HepG2 (cell line): ENCODE data around the gene TBC1D10B. TPM values are rescaled to one million over a fixed set of nuclear protein-coding genes. Genes with fewer than 3 reads are reported as not detected.
A peak's percentile ranks its signal among the peaks of the same experiment; 100 is the strongest.

ENCODE experiments used
- CC2D1A ChIP-seq: sonication (generic); formaldehyde crosslinking; IDR thresholded peaks from 2 replicates; pipeline ENCODE4 v1.8.1; 2023; ENCODE audit warnings: mild to moderate bottlenecking, missing genetic modification reagents
- CCDC6 ChIP-seq: sonication (generic); formaldehyde crosslinking; IDR thresholded peaks from 2 replicates; pipeline ENCODE4 v1.8.1; 2022; ENCODE audit warnings: mild to moderate bottlenecking, missing genetic modification reagents, moderate library complexity
- CENPT ChIP-seq: sonication (generic); formaldehyde crosslinking; IDR thresholded peaks from 2 replicates; pipeline ENCODE4 v1.8.0; 2022; ENCODE audit warnings: low read depth, mild to moderate bottlenecking, moderate library complexity, missing genetic modification reagents
- GTF2F1 ChIP-seq: fragments of 150-350 bp; IDR thresholded peaks from 2 replicates; pipeline ENCODE4 v1.6.1; 2014; ENCODE audit warnings: low read length
- HNF4G ChIP-seq, 2 experiments: sonication (generic) in 1 of 2; formaldehyde crosslinking in 1 of 2; IDR thresholded peaks; 2 replicates each; pipeline versions ENCODE4 v1.4.0 to v1.6.1; 2011 to 2020; ENCODE audit warnings: borderline replicate concordance in 2 of 2, low read depth in 2 of 2, mild to moderate bottlenecking in 2 of 2, low read length in 1 of 2, missing genetic modification reagents in 1 of 2, moderate library complexity in 1 of 2
- MTF1 ChIP-seq: sonication (generic); formaldehyde crosslinking; IDR thresholded peaks from 2 replicates; pipeline ENCODE4 v1.5.0; 2020; ENCODE audit warnings: missing genetic modification reagents
- NRL ChIP-seq: sonication (generic); formaldehyde crosslinking; IDR thresholded peaks from 2 replicates; pipeline ENCODE4 v1.5.0; 2020; ENCODE audit warnings: missing genetic modification reagents, mild to moderate bottlenecking, moderate library complexity, borderline replicate concordance
- PATZ1 ChIP-seq: sonication (generic); formaldehyde crosslinking; IDR thresholded peaks from 2 replicates; pipeline ENCODE4 v1.4.0; 2020; ENCODE audit warnings: missing genetic modification reagents
- PBX2 ChIP-seq: IDR thresholded peaks from 2 replicates; pipeline ENCODE4 v1.6.1; 2016; ENCODE audit warnings: control low read depth
- PBX3 ChIP-seq: sonication (generic); formaldehyde crosslinking; IDR thresholded peaks from 2 replicates; pipeline ENCODE4 v1.8.1; 2023; ENCODE audit warnings: missing genetic modification reagents, inconsistent platforms, borderline replicate concordance
- SMAD3 ChIP-seq: sonication (generic); formaldehyde crosslinking; IDR thresholded peaks from 2 replicates; pipeline ENCODE4 v1.4.0; 2020; ENCODE audit warnings: missing genetic modification reagents
- SRY ChIP-seq: sonication (generic); formaldehyde crosslinking; IDR thresholded peaks from 2 replicates; pipeline ENCODE4 v1.8.0; 2022; ENCODE audit warnings: mild to moderate bottlenecking, missing genetic modification reagents
- ZNF17 ChIP-seq: sonication (generic); formaldehyde crosslinking; IDR thresholded peaks from 2 replicates; pipeline ENCODE4 v1.5.0; 2020; ENCODE audit warnings: mild to moderate bottlenecking, missing genetic modification reagents
- ZNF280B ChIP-seq: sonication (generic); formaldehyde crosslinking; IDR thresholded peaks from 2 replicates; pipeline ENCODE4 v1.5.0; 2020; ENCODE audit warnings: missing genetic modification reagents, mild to moderate bottlenecking, borderline replicate concordance
- ZNF362 ChIP-seq: sonication (generic); formaldehyde crosslinking; IDR thresholded peaks from 2 replicates; pipeline ENCODE4 v1.4.0; 2020; ENCODE audit warnings: missing genetic modification reagents, mild to moderate bottlenecking, borderline replicate concordance
- ZNF512B ChIP-seq: sonication (generic); formaldehyde crosslinking; IDR thresholded peaks from 2 replicates; pipeline ENCODE4 v1.5.1; 2020; ENCODE audit warnings: missing genetic modification reagents, mild to moderate bottlenecking, borderline replicate concordance
- polyA plus RNA-seq, 8 experiments: library from polyadenylated mRNA; depleted of rRNA in 3 of 8; stranded (reverse) in 7 of 8; unstranded in 1 of 8; fragments of >200 nt; fragmentation: Illumina TruSeq in 4 of 8; extraction: Trizol in 4 of 8; gene quantifications; 2 replicates each; pipeline versions ENCODE4 v1.2.1 to v1.2.3, GENCODE V29; 2011 to 2016; ENCODE audit warnings: low read depth in 4 of 8, missing spikeins in 1 of 8, mixed read lengths in 1 of 8; ENCODE audit not compliant: insufficient read depth in 1 of 8
- total RNA-seq, 5 experiments: library from RNA; depleted of rRNA; stranded (reverse); fragments of >200 nt; fragmentation: Illumina TruSeq; extraction: Trizol; gene quantifications; 2 replicates each; pipeline ENCODE4 v1.2.3, GENCODE V29; 2016; ENCODE audit warnings: low read depth in 1 of 5

Gene TBC1D10B
- total and polyA plus RNA-seq, 2 of the 13 experiments (the other 11 are each of a cell fraction or from before 2014, with no cell fraction given), result 15.7 to 24.8 TPM

- peak; percentile 54; the same call in 1 of the 2 replicates for TF ChIP-seq SRY (CRISPR knock-in tag)
- no peak for TF ChIP-seq CC2D1A (CRISPR knock-in tag)
- TF ChIP-seq HNF4G (IDR thresholded peaks at IDR 0.05; ENCODE audit: borderline replicate concordance, low read depth, low read length), result peak; percentile 84; the same call in 1 of the 2 replicates
- no peak; the same call in 1 of the 2 replicates for TF ChIP-seq HNF4G (CRISPR knock-in tag; IDR thresholded peaks at IDR 0.05; ENCODE audit: borderline replicate concordance, low read depth)
- no peak for TF ChIP-seq ZNF17 (CRISPR knock-in tag)
- TF ChIP-seq PBX2 (CRISPR knock-in tag), result no peak
- TF ChIP-seq GTF2F1, result no peak
- TF ChIP-seq ZNF362, result peak; percentile 34
- peak; percentile 54; the same call in 1 of the 2 replicates for TF ChIP-seq NRL
- peak; percentile 74 for TF ChIP-seq MTF1 (CRISPR knock-in tag)
- peak; percentile 69; the same call in 1 of the 2 replicates for TF ChIP-seq CCDC6 (CRISPR knock-in tag)
- peak; percentile 58 for TF ChIP-seq PBX3 (CRISPR knock-in tag)
- peak; percentile 20 for TF ChIP-seq SMAD3 (CRISPR knock-in tag)
- no peak; the same call in 1 of the 2 replicates for TF ChIP-seq ZNF280B (CRISPR knock-in tag)
- TF ChIP-seq PATZ1 (CRISPR knock-in tag), result peak; percentile 15; the same call in 1 of the 2 replicates
- TF ChIP-seq ZNF512B (CRISPR knock-in tag), result no peak
- 0 out of 2 replicates have a peak, but pooled peaks have one; percentile 13 for TF ChIP-seq CENPT (CRISPR knock-in tag)
These were observed 14.9 kb downstream of the TBC1D10B start, which contains the start of gene CD2BP2 (continued) for GRCh38 chr16:30355144-30355953.
